Measurements from ENCODE around the gene PLEKHA1.

The PLEKHA1 gene

DNA sequence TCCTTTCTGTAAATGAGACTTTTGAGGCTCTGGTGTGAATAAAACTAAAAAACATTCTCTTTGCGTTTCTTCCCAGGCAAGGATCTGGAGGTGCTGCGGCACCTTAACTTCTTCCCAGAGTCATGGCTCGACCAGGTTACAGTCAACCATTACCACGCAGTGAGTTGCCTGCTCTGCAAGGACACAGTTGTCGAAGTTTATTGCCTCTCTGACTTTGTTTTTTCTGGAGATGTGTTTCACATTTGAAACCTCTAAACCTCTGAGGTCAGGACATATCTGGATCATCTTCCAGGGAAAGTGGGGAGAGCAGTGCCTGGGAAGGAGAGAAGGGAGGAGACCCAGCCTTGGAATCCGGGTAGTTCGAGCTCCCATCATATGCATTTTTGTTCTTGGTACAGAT, 43.4 kb upstream of the PLEKHA1 start:
- TF ChIP-seq YY1 (IDR thresholded peaks at IDR 0.05; ENCODE audit: insufficient read depth, insufficient read length) (no peak), ZNF274 (IDR thresholded peaks at IDR 0.05; ENCODE audit: low read depth, low read length) (no peak), SUZ12 (IDR thresholded peaks at IDR 0.05; ENCODE audit: extremely low read depth, insufficient read depth, insufficient read length) (no peak)
- H3K27me3 ChIP-seq (ENCODE audit: insufficient read depth, insufficient read length), result no peaks in the 10 kb centered on the region
- H3K9me3 ChIP-seq (ENCODE audit: insufficient read depth, low read length), result no peaks in the 10 kb centered on the region
- no peaks in the 10 kb centered on the region for H3K36me3 ChIP-seq (ENCODE audit: insufficient read depth, insufficient read length, low read length)
- no peak overlapping the region for H3K9ac ChIP-seq (ENCODE audit: insufficient read length, low read depth)
- peaks cover 2% of the 10 kb centered on the region for H3K4me1 ChIP-seq (ENCODE audit: insufficient read depth, insufficient read length)
- DNase-seq (ENCODE audit: low read depth, low spot score), result no peak
- H3K4me3 ChIP-seq (ENCODE audit: insufficient read length, low read depth), result no peak overlapping the region

- Histone ChIP-seq H3K36me3 (ENCODE audit: insufficient read depth, insufficient read length, low read length) (no peaks in the 10 kb centered on the region), H3K4me1 (ENCODE audit: insufficient read depth, insufficient read length) (peaks cover 2% of the 10 kb centered on the region), H3K4me3 (ENCODE audit: insufficient read length, low read depth) (no peak overlapping the region), H3K9me3 (ENCODE audit: insufficient read depth, low read length) (no peaks in the 10 kb centered on the region), H3K9ac (ENCODE audit: insufficient read length, low read depth) (no peak overlapping the region), H3K27me3 (ENCODE audit: insufficient read depth, insufficient read length) (no peaks in the 10 kb centered on the region)
- DNase-seq (ENCODE audit: low read depth, low spot score), result no peak
- no peak for TF ChIP-seq SUZ12 (IDR thresholded peaks at IDR 0.05; ENCODE audit: extremely low read depth, insufficient read depth, insufficient read length)
- TF ChIP-seq YY1 (IDR thresholded peaks at IDR 0.05; ENCODE audit: insufficient read depth, insufficient read length), result no peak
- TF ChIP-seq ZNF274 (IDR thresholded peaks at IDR 0.05; ENCODE audit: low read depth, low read length), result no peak
Observed at GRCh38 chr10:122331615-122332446, 42.7 kb upstream of the PLEKHA1 start.

GRCh38 chr10:122333037-122333436, 41.5 kb upstream of the PLEKHA1 start:
- no peak for DNase-seq (ENCODE audit: low read depth, low spot score)
- Histone ChIP-seq H3K4me3 (ENCODE audit: insufficient read length, low read depth) (no peak overlapping the region), H3K27me3 (ENCODE audit: insufficient read depth, insufficient read length) (no peaks in the 10 kb centered on the region), H3K4me1 (ENCODE audit: insufficient read depth, insufficient read length) (peaks cover 2% of the 10 kb centered on the region), H3K36me3 (ENCODE audit: insufficient read depth, insufficient read length, low read length) (no peaks in the 10 kb centered on the region), H3K9me3 (ENCODE audit: insufficient read depth, low read length) (no peaks in the 10 kb centered on the region), H3K9ac (ENCODE audit: insufficient read length, low read depth) (no peak overlapping the region)
- TF ChIP-seq SUZ12 (IDR thresholded peaks at IDR 0.05; ENCODE audit: extremely low read depth, insufficient read depth, insufficient read length), result no peak
- no peak for TF ChIP-seq ZNF274 (IDR thresholded peaks at IDR 0.05; ENCODE audit: low read depth, low read length)
- no peak for TF ChIP-seq YY1 (IDR thresholded peaks at IDR 0.05; ENCODE audit: insufficient read depth, insufficient read length)

DNA sequence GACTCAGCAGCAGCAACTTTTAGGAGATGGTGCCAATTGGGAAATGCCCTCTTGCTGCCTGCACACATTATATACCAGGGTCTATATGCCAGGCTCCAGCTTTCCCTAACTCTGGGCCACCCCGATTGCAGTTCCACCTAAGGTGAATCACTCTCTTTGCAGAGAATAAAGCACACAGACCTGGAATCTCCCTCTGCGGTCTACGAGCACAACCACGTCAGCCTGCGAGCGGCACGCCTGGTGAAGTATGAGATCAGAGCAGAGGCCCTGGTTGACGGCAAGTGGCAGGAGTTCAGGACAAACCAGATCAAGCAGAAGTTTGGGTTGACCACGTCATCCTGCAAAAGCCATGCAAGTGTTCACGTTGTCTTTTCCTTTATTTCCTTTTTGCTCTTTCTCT, 38.2 kb upstream of the PLEKHA1 start:
- Histone ChIP-seq H3K36me3 (ENCODE audit: insufficient read depth, insufficient read length, low read length) (no peaks in the 10 kb centered on the region), H3K4me1 (ENCODE audit: insufficient read depth, insufficient read length) (peaks cover 2% of the 10 kb centered on the region), H3K27me3 (ENCODE audit: insufficient read depth, insufficient read length) (no peaks in the 10 kb centered on the region), H3K4me3 (ENCODE audit: insufficient read length, low read depth) (no peak overlapping the region), H3K9me3 (ENCODE audit: insufficient read depth, low read length) (no peaks in the 10 kb centered on the region), H3K9ac (ENCODE audit: insufficient read length, low read depth) (no peak overlapping the region)
- no peak for TF ChIP-seq YY1 (IDR thresholded peaks at IDR 0.05; ENCODE audit: insufficient read depth, insufficient read length)
- no peak for TF ChIP-seq ZNF274 (IDR thresholded peaks at IDR 0.05; ENCODE audit: low read depth, low read length)
- TF ChIP-seq SUZ12 (IDR thresholded peaks at IDR 0.05; ENCODE audit: extremely low read depth, insufficient read depth, insufficient read length), result no peak
- DNase-seq (ENCODE audit: low read depth, low spot score), result no peak

- Histone ChIP-seq H3K27me3 (ENCODE audit: insufficient read depth, insufficient read length) (no peaks in the 10 kb centered on the region), H3K9me3 (ENCODE audit: insufficient read depth, low read length) (no peaks in the 10 kb centered on the region), H3K4me3 (ENCODE audit: insufficient read length, low read depth) (no peak overlapping the region), H3K4me1 (ENCODE audit: insufficient read depth, insufficient read length) (no peaks in the 10 kb centered on the region), H3K9ac (ENCODE audit: insufficient read length, low read depth) (no peak overlapping the region), H3K36me3 (ENCODE audit: insufficient read depth, insufficient read length, low read length) (no peaks in the 10 kb centered on the region)
- no peak for DNase-seq (ENCODE audit: low read depth, low spot score)
- TF ChIP-seq SUZ12 (IDR thresholded peaks at IDR 0.05; ENCODE audit: extremely low read depth, insufficient read depth, insufficient read length) (no peak), ZNF274 (IDR thresholded peaks at IDR 0.05; ENCODE audit: low read depth, low read length) (no peak), YY1 (IDR thresholded peaks at IDR 0.05; ENCODE audit: insufficient read depth, insufficient read length) (no peak)
Observed at GRCh38 chr10:122336961-122337360, 37.5 kb upstream of the PLEKHA1 start.

- TF ChIP-seq SUZ12 (IDR thresholded peaks at IDR 0.05; ENCODE audit: extremely low read depth, insufficient read depth, insufficient read length), result no peak
- no peak for TF ChIP-seq YY1 (IDR thresholded peaks at IDR 0.05; ENCODE audit: insufficient read depth, insufficient read length)
- no peak for TF ChIP-seq ZNF274 (IDR thresholded peaks at IDR 0.05; ENCODE audit: low read depth, low read length)
- DNase-seq (ENCODE audit: low read depth, low spot score), result no peak
- no peaks in the 10 kb centered on the region for H3K9me3 ChIP-seq (ENCODE audit: insufficient read depth, low read length)
- no peak overlapping the region for H3K9ac ChIP-seq (ENCODE audit: insufficient read length, low read depth)
- no peak overlapping the region for H3K4me3 ChIP-seq (ENCODE audit: insufficient read length, low read depth)
- H3K4me1 ChIP-seq (ENCODE audit: insufficient read depth, insufficient read length), result no peaks in the 10 kb centered on the region
- H3K27me3 ChIP-seq (ENCODE audit: insufficient read depth, insufficient read length), result no peaks in the 10 kb centered on the region
- no peaks in the 10 kb centered on the region for H3K36me3 ChIP-seq (ENCODE audit: insufficient read depth, insufficient read length, low read length)
Observed at GRCh38 chr10:122338609-122339441, 35.7 kb upstream of the PLEKHA1 start.

Data from NT2/D1 (cell line).